Parathyroid adenoma (tissue), 2 donors: ENCODE data around the gene MAP3K20.

Experiments
- H2AFZ ChIP-seq: fragments of 300-600 bp; sonication (generic); one replicate; pipeline ENCODE4 v1.7.0; 2017; ENCODE audit warnings: antibody characterized with exemption, mild to moderate bottlenecking
- H3K27ac ChIP-seq: fragments of 300-600 bp; sonication (generic); one replicate; pipeline ENCODE4 v1.7.0; 2017
- H3K27me3 ChIP-seq: fragments of 300-600 bp; sonication (generic); one replicate; pipeline ENCODE4 v1.7.0; 2017; ENCODE audit warnings: low read length; ENCODE audit not compliant: control insufficient read depth, insufficient read depth
- H3K36me3 ChIP-seq: fragments of 300-600 bp; sonication (generic); one replicate; pipeline ENCODE4 v1.7.0; 2017; ENCODE audit warnings: low read length; ENCODE audit not compliant: control insufficient read depth, insufficient read depth
- H3K4me1 ChIP-seq: fragments of 300-600 bp; sonication (generic); one replicate; pipeline ENCODE4 v1.7.0; 2017; ENCODE audit warnings: control low read depth
- H3K4me2 ChIP-seq: fragments of 300-600 bp; sonication (generic); one replicate; pipeline ENCODE4 v1.7.0; 2017; ENCODE audit warnings: low read length
- H3K4me3 ChIP-seq: fragments of 300-600 bp; sonication (generic); one replicate; pipeline ENCODE4 v1.7.0; 2017; ENCODE audit warnings: low read depth, low read length
- H3K79me2 ChIP-seq: fragments of 300-600 bp; sonication (generic); one replicate; pipeline ENCODE4 v1.7.0; 2017; ENCODE audit warnings: control low read depth
- H3K9ac ChIP-seq: fragments of 300-600 bp; sonication (generic); one replicate; pipeline ENCODE4 v1.7.0; 2017; ENCODE audit warnings: mild to moderate bottlenecking
- H3K9me3 ChIP-seq: fragments of 300-600 bp; sonication (generic); one replicate; pipeline ENCODE4 v1.7.0; 2017; ENCODE audit warnings: low read length; ENCODE audit not compliant: control insufficient read depth
- CTCF ChIP-seq: fragments of 300-600 bp; sonication (generic); IDR thresholded peaks from one replicate; pipeline ENCODE4 v1.7.0; 2017; ENCODE audit warnings: antibody characterized with exemption, mild to moderate bottlenecking
- donor health status: primary hyperparathyroidism.

Gene MAP3K20

DNA sequence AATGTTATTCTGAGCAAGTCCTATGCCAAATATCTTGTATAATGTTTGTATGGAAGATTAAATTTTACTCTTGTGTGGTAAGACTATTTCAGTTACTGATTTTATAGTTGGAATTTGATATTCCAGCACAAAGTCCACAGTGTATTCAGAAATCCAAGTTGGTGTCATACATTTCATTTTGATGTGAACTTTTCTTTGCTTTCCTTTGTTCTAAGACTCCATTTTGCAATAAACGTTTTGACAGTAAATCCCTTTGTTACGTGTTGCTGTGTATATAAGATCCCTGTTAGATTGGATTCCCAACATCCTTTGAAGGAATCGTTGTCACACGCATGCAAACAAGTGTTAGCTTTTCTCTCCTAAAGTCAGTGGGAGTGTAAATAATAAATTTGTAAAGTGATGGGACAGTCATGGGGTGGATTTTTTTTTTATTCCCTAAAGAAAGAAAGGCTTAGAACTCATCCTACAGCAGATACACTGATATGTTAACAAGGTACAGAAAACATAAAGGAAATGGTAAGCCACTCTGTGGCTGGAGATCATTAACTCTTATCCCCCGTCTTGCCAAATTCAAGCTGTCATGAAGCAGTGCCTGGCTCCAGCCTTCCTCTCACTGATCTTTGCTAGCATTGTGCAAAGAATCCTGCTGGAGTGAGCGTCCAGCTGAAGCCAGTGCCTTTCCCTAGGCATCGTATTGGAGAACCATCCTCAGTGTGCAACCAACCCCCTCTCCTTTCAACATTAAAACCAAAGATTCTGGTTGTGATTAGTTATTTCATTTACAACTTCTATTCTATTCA lies 151.5 kb downstream of the MAP3K20 start:
- no peak overlapping the region for H3K9ac ChIP-seq
- H3K4me1 ChIP-seq, result no peaks in the 10 kb centered on the region
- H3K4me3 ChIP-seq, result no peak overlapping the region

DNA sequence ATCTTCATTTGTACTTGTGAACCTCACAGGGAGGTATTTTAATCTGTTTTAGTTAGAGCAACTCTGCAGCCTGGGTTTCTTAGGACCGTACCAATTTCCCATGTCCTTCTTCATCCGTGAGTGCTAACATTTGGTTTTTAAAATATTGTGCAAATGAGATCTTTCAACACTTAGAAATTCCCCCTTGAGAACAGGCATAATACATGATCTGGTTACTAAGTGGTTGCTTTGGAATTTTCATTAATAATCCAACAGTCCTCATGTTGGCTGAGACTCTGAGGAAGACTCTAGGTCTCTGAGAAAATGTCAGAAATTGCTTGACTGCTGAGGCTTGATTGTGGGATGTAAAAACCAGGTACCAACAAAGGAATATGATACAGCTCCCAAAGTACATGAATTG lies 153.4 kb downstream of the MAP3K20 start:
- no peaks in the 10 kb centered on the region for H3K36me3 ChIP-seq
- H3K9ac ChIP-seq, result no peak overlapping the region
- H3K4me1 ChIP-seq, result no peaks in the 10 kb centered on the region
- H3K4me3 ChIP-seq, result no peak overlapping the region
- no peak for TF ChIP-seq CTCF
- H3K27me3 ChIP-seq, result no peaks in the 10 kb centered on the region
- no peak overlapping the region for H3K27ac ChIP-seq
- H3K4me2 ChIP-seq, result no peak overlapping the region
- no peak overlapping the region for H2AFZ ChIP-seq
- no peaks in the 10 kb centered on the region for H3K9me3 ChIP-seq
- H3K79me2 ChIP-seq, result no peaks in the 10 kb centered on the region

More for the DNA sequence above, 151.5 kb downstream of the MAP3K20 start:
- Histone ChIP-seq H3K27ac (no peak overlapping the region), H3K4me2 (no peak overlapping the region), H3K79me2 (no peaks in the 10 kb centered on the region), H3K27me3 (no peaks in the 10 kb centered on the region), H3K9me3 (no peaks in the 10 kb centered on the region), H3K36me3 (no peaks in the 10 kb centered on the region), H2AFZ (no peak overlapping the region)
- TF ChIP-seq CTCF, result no peak

DNA sequence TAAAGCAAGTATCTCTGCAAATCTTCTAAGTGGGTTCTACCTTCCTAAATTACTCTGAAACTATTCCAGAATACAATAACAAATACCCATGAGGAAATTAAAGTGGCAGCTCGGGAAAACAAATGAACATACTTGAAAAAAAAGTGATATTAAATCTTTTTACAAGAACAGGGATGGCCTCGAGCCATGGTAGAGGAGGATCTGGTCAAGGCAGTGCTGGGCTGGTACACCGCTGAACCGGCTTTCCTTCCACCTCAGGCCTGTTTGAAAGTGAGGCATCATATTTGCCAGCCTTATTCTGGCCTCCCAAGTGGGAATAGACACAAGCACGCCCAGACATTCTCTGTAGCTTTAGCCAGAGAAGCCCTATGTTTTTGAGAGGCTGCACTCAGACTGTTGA lies 154.5 kb downstream of the MAP3K20 start:
- Histone ChIP-seq H3K9me3 (no peaks in the 10 kb centered on the region), H3K4me3 (no peak overlapping the region), H3K79me2 (no peaks in the 10 kb centered on the region), H3K27me3 (no peaks in the 10 kb centered on the region), H3K9ac (no peak overlapping the region), H3K4me2 (no peak overlapping the region), H3K27ac (no peak overlapping the region), H2AFZ (no peak overlapping the region), H3K4me1 (no peaks in the 10 kb centered on the region), H3K36me3 (no peaks in the 10 kb centered on the region)
- TF ChIP-seq CTCF, result no peak

DNA sequence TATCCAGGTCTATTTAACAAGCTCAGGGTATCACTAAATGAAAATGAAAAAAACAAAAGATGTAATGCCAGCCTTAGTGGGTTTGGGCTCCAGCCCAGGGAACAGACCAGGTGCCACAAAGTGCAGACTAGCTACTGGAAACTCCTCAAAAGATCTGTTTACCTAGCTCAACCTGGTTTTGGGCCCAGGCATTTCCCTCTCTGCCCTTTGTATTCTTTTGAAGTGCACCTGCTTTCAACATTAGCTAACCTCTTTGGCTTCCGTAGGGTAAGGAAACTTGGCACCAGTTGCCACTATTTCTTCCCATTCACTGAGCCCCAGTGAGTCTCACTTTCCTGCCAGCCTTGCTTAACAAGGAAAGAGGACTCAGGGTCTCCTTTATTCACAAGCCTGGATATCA lies 155.4 kb downstream of the MAP3K20 start:
- Histone ChIP-seq H3K4me1 (no peaks in the 10 kb centered on the region), H3K4me2 (no peak overlapping the region), H3K4me3 (no peak overlapping the region), H3K36me3 (no peaks in the 10 kb centered on the region), H3K79me2 (no peaks in the 10 kb centered on the region), H2AFZ (no peak overlapping the region), H3K9me3 (no peaks in the 10 kb centered on the region), H3K9ac (no peak overlapping the region), H3K27me3 (no peaks in the 10 kb centered on the region), H3K27ac (no peak overlapping the region)
- TF ChIP-seq CTCF, result no peak

GRCh38 chr2:173231465-173231864 lies 155.8 kb downstream of the MAP3K20 start:
- Histone ChIP-seq H3K9me3 (no peaks in the 10 kb centered on the region), H3K79me2 (no peaks in the 10 kb centered on the region), H3K36me3 (no peaks in the 10 kb centered on the region), H3K27me3 (no peaks in the 10 kb centered on the region), H3K4me1 (no peaks in the 10 kb centered on the region), H3K4me2 (no peak overlapping the region), H3K4me3 (no peak overlapping the region), H2AFZ (no peak overlapping the region), H3K9ac (no peak overlapping the region), H3K27ac (no peak overlapping the region)
- TF ChIP-seq CTCF, result no peak
